Fibroblast of upper back skin (primary cell): ENCODE measurements around the gene MRPL52.
"Not testable (repeated sequence)": the region's sequence is repeated elsewhere in the genome, so short reads cannot be mapped to it uniquely, and the experiment has no call there.

Source experiments
- DNase-seq: peaks from one replicate; pipeline ENCODE4 v3.0.0-alpha.2; 2013

MRPL52 gene

GRCh38 chr14:22811722-22812121, 18.0 kb upstream of the MRPL52 start:
- DNase-seq: no peak

GRCh38 chr14:22812744-22813143, 16.9 kb upstream of the MRPL52 start:
- no peak for DNase-seq

- DNase-seq: no peak
Observed at GRCh38 chr14:22813145-22813544, 16.5 kb upstream of the MRPL52 start.

- DNase-seq: no peak
Observed at GRCh38 chr14:22814373-22814772, 15.3 kb upstream of the MRPL52 start.

GRCh38 chr14:22814941-22815713, 14.6 kb upstream of the MRPL52 start, which contains the start of gene SLC7A7:
Gene SLC7A7, minus strand, starts transcription at chr14:22815435. Its CDS starts 2,037 bp downstream, at chr14:22813398.
- peak; percentile 48 for DNase-seq

GRCh38 chr14:22819151-22819988, 10.3 kb upstream of the MRPL52 start:
- no peak for DNase-seq

GRCh38 chr14:22820731-22821130, 9.0 kb upstream of the MRPL52 start:
- DNase-seq: peak; percentile 45

- DNase-seq: no peak
Observed at GRCh38 chr14:22821193-22822015, 8.3 kb upstream of the MRPL52 start.

GRCh38 chr14:22822016-22822570, 7.6 kb upstream of the MRPL52 start:
- no peak for DNase-seq

GRCh38 chr14:22822571-22823098, 7.1 kb upstream of the MRPL52 start:
- DNase-seq: peak; percentile 96

- DNase-seq: peak; percentile 97
Observed at GRCh38 chr14:22824711-22825359, 4.9 kb upstream of the MRPL52 start.

- DNase-seq: not testable (repeated sequence)
Observed at GRCh38 chr14:22829076-22829660, 519 bp upstream of the MRPL52 start.

GRCh38 chr14:22830443-22831010, 840 bp downstream of the MRPL52 start:
- no peak for DNase-seq

GRCh38 chr14:22835505-22835904, 5.8 kb downstream of the MRPL52 start:
- DNase-seq: no peak

- peak; percentile 93 for DNase-seq
Observed at GRCh38 chr14:22836301-22837113, 6.8 kb downstream of the MRPL52 start, which contains the start of gene MMP14. Gene MMP14, plus strand, starts transcription at chr14:22836585. Its CDS starts 233 bp downstream, at chr14:22836818.

GRCh38 chr14:22837114-22837749, 7.5 kb downstream of the MRPL52 start:
- peak; percentile 56 for DNase-seq

GRCh38 chr14:22837750-22838538, 8.3 kb downstream of the MRPL52 start:
- DNase-seq: peak; percentile 56

GRCh38 chr14:22838631-22839041, 8.9 kb downstream of the MRPL52 start:
- DNase-seq: peak; percentile 88
